Stimulated activated CD4-positive, alpha-beta T cell treated with anti-CD3 and anti-CD28 coated beads, Interleukin-4, amount 100 ng/mL, for 1 hour (primary cell): ENCODE data around the gene KDM2B.
"Not testable (repeated sequence)": the region's sequence is repeated elsewhere in the genome, so short reads cannot be mapped to it uniquely, and the experiment has no call there.

Experiments
- DNase-seq: peaks from one replicate; pipeline ENCODE4 v3.0.0-alpha.2; 2020

KDM2B gene

GRCh38 chr12:121580959-121581685 is at the start of gene KDM2B:
KDM2B (minus strand) TSS chr12:121581023; CDS start chr12:121580911, 112 bp downstream.
- peak; percentile 28 for DNase-seq

- no peak for DNase-seq
Observed at GRCh38 chr12:121628536-121628935, 47.7 kb upstream of the KDM2B start.

- DNase-seq = peak; percentile 18
Observed at GRCh38 chr12:121628037-121628436, 47.2 kb upstream of the KDM2B start.

- peak; percentile 85 for DNase-seq
Observed at GRCh38 chr12:121626853-121627640, 46.2 kb upstream of the KDM2B start.

- DNase-seq = peak; percentile 98
Observed at GRCh38 chr12:121626087-121626852, 45.4 kb upstream of the KDM2B start, which contains the start of gene ORAI1. ORAI1 (plus strand) TSS chr12:121626530.

GRCh38 chr12:121620333-121620891 is 39.6 kb upstream of the KDM2B start:
- DNase-seq = no peak

DNA sequence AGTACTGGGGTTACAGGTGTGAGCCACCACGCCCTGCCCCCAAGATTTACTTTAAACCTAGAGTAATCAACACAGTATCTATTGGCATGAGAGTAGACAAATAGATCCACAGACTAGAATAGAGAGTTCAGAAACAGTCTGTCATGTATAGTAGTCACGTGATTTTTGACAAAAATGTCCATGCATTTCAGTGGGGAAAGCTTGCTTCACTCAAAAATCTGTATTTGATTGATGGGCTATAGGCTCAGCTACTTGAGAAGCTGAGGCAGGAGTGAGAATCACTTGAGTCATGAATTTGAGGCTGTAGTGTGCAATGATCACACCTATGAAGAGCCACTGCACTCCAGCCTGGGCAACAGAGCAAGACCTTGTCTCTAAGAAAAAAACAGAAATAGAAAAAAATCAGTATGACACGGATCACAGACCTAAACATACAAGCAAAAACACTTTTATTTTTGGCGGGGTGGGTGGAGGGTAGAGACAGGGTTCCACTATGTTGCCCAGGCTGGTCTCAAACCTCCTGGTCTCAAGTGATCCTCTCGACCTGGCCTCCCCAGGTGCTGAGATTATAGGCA is 37.9 kb upstream of the KDM2B start:
- no peak for DNase-seq

DNA sequence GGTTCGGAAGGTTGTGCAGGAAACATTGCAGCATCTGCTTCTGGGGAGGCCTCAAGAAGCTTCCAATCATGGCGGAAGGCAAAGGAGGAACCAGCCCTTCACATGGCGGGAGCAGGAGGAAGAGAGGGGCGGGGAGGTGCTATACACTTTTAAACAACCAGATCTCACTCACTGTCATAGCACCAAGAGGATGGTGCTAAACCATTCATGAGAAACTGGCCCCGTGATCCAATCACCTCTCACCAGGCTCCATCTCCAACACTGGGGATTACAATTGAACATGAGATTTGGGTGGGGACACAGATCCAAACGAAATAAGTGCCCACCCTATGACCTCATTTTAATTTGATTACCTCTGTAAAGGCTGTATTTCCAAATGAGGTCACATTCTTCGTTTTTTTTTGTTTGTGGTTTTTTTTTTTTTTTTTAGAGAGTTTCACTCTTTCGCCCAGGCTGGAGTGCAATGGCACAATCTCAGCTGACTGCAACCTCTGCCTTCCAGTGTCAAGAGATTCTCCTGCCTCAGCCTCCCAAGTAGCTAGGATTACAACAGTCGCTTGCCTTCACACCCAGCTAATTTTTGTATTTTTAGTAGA is 34.1 kb upstream of the KDM2B start:
- no peak for DNase-seq

GRCh38 chr12:121613462-121613861 is 32.6 kb upstream of the KDM2B start:
- no peak for DNase-seq

- peak; percentile 20 for DNase-seq
Observed at GRCh38 chr12:121611306-121611705, 30.5 kb upstream of the KDM2B start.

GRCh38 chr12:121610239-121611149 is 29.7 kb upstream of the KDM2B start:
- no peak for DNase-seq

DNA sequence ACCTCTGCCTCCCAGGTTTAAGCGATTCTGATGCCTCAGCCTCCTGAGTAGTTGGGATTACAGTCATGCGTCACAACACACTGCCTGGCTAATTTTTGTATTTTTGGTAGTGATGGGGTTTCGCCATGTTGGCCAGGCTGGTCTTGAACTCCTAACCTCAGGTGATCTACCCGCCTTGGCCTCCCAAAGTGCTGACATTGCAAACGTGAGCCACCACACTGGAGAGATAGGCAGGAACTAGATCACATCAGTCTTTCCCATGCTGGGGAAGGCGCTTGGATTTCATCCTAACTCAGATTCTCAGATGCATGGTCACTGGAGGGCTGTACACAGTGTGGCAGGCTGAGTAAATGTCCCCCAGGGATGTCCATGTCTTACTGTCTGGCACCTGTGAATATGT is 27.5 kb upstream of the KDM2B start:
- no peak for DNase-seq

GRCh38 chr12:121603581-121603980 is 22.8 kb upstream of the KDM2B start:
- DNase-seq = no peak

DNA sequence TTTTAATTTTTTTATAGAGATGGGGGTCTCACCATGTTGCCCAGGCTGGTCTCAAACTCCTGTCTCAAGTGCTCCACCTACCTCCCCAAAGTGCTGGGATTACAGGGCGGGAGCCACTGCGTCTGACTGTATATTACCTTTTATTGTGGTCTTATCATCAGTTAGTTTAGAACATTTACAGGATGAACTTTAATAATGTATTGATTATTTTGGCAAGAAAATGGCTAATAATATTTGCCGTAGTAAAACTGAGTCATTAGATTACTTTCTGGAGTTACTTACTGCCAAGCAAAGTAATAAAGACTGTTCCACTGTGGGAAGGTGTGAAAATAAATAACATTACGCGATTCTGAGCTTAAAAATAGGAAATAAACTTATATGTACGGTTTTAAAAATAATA is 21.9 kb upstream of the KDM2B start:
- no peak for DNase-seq

DNA sequence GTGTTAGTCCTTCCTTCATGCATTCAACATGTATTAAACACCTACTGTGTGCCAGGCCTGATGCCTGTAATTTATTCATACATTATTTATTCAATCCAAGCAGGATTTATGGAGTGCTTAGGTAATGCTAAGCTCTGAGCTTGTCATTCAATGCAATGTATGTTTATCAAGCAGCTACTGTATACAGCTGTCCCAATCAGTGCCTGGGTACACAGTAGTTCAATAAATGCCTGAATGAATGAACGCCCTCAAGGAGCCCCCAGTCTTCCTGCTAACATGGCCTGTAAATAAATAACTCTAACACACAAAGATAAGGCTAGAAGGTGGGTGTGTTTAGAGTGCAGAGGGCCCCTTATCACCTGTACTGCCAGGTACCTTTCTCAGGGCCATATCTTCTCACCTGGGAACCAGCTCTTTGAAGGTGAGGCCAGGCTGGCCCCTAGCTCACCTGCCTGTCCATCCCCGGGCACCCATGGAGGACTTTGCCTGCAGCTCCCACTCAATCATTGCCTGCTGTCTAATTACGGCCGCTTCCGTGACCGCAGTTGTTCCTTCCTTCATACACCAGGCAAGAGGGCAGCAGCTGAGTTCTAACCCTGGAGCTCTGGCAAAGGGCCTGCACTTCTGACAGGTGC is 20.0 kb upstream of the KDM2B start:
- DNase-seq = no peak

- DNase-seq = no peak
Observed at GRCh38 chr12:121596526-121596925, 15.7 kb upstream of the KDM2B start.

DNA sequence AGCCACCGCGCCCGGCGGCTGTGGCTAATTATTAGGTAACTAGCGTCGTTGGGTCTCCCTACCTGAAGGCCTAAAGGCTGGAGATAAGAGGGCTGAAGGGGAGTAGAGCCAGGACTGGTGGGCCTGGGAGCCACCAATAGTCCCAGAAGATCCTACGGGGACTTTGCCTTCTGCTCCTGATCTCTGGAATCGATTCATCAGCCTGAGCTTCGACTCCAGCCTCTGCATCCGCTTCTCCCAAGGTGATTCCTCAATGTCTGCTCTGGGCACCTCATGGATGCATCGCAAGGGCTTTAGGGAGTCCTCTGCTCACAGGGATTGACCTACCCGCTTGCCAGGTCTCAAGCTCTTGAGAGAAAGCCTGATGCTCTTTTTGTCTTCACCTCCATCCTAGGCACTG is 14.7 kb upstream of the KDM2B start:
- DNase-seq = no peak

GRCh38 chr12:121592320-121592719 is 11.5 kb upstream of the KDM2B start:
- DNase-seq = no peak

GRCh38 chr12:121590476-121591143 is 9.8 kb upstream of the KDM2B start:
- DNase-seq = peak; percentile 43

GRCh38 chr12:121584885-121585284 is 4.1 kb upstream of the KDM2B start:
- not testable (repeated sequence) for DNase-seq
